T-helper 2 cell treated with Interferon-gamma antibody and Interleukin-4, amounts not matched to agents 100 ng/mL and 5 ng/mL, for 36 hours (primary cell): ENCODE measurements around the gene RASSF9. TPM values are rescaled to one million over a fixed set of nuclear protein-coding genes. Genes with fewer than 3 reads are reported as not detected.

Experiments
- intact Hi-C: fragments of 100-400 bp; cut with micrococcal nuclease; formaldehyde crosslinking; loops from one replicate; pipeline ENCODE4 v1.15.1; 2023
- total RNA-seq: library from RNA; stranded (reverse); gene quantifications from 2 replicates; pipeline ENCODE4 v1.2.3, GENCODE V29; 2022

Gene RASSF9
- total RNA-seq, 1 donor from 2014 or later: not detected

- intact Hi-C loops: no loop called here
Measured at GRCh38 chr12:85821759-85822158, 14.4 kb downstream of the RASSF9 start.

GRCh38 chr12:85821206-85821605, 15.0 kb downstream of the RASSF9 start:
- intact Hi-C loops: no loop called here

- intact Hi-C loops: no loop called here
Measured at GRCh38 chr12:85820101-85820500, 16.1 kb downstream of the RASSF9 start.

- intact Hi-C loops: no loop called here
Measured at GRCh38 chr12:85814741-85815140, 21.5 kb downstream of the RASSF9 start.

- intact Hi-C loops: no loop called here
Measured at GRCh38 chr12:85814071-85814470, 22.1 kb downstream of the RASSF9 start.

GRCh38 chr12:85809500-85809899, 26.7 kb downstream of the RASSF9 start:
- intact Hi-C loops: no loop called here

GRCh38 chr12:85807730-85808129, 28.5 kb downstream of the RASSF9 start:
- intact Hi-C loops: no loop called here

GRCh38 chr12:85805654-85806053, 30.6 kb downstream of the RASSF9 start:
- intact Hi-C loops: no loop called here

- intact Hi-C loops: no loop called here
Measured at GRCh38 chr12:85804663-85805062, 31.5 kb downstream of the RASSF9 start.

- intact Hi-C loops: no loop called here
Measured at GRCh38 chr12:85803923-85804322, 32.3 kb downstream of the RASSF9 start.

GRCh38 chr12:85803231-85803630, 33.0 kb downstream of the RASSF9 start:
- intact Hi-C loops: no loop called here

GRCh38 chr12:85798122-85798521, 38.1 kb downstream of the RASSF9 start:
- intact Hi-C loops: no loop called here

- intact Hi-C loops: no loop called here
Measured at GRCh38 chr12:85796001-85796400, 40.2 kb downstream of the RASSF9 start.

- intact Hi-C loops: no loop called here
Measured at GRCh38 chr12:85794531-85794930, 41.7 kb downstream of the RASSF9 start.

GRCh38 chr12:85784096-85784720, 52.0 kb downstream of the RASSF9 start:
- intact Hi-C loops: no loop called here

- intact Hi-C loops: no loop called here
Measured at GRCh38 chr12:85782711-85783110, 53.5 kb downstream of the RASSF9 start.

GRCh38 chr12:85781766-85782165, 54.4 kb downstream of the RASSF9 start:
- intact Hi-C loops: no loop called here

- intact Hi-C loops: no loop called here
Measured at GRCh38 chr12:85779768-85780167, 56.4 kb downstream of the RASSF9 start.

GRCh38 chr12:85775091-85775490, 61.1 kb downstream of the RASSF9 start:
- intact Hi-C loops: no loop called here

GRCh38 chr12:85765453-85765869, 70.7 kb downstream of the RASSF9 start:
- intact Hi-C loops: no loop called here

- intact Hi-C loops: no loop called here
Measured at GRCh38 chr12:85759623-85760022, 76.6 kb downstream of the RASSF9 start.

GRCh38 chr12:85759091-85759490, 77.1 kb downstream of the RASSF9 start:
- intact Hi-C loops: no loop called here

- intact Hi-C loops: no loop called here
Measured at GRCh38 chr12:85755760-85756159, 80.4 kb downstream of the RASSF9 start.
